IMR-90 (cell line): Measurements from ENCODE around the gene DIO1.

ENCODE experiments used
- CTCF ChIP-seq: conservative IDR thresholded peaks from 2 replicates; pipeline ENCODE4 v1.5.1; 2012; ENCODE audit warnings: mild to moderate bottlenecking, low read depth, low read length, improper control_type of control experiment
- MAFK ChIP-seq: IDR thresholded peaks from 2 replicates; pipeline ENCODE4 v1.6.1; 2012; ENCODE audit warnings: low read depth, low read length, improper control_type of control experiment
- POLR2A ChIP-seq: IDR thresholded peaks from 2 replicates; pipeline ENCODE4 v1.6.1; 2012; ENCODE audit warnings: mild to moderate bottlenecking, low read depth, low read length

DNA sequence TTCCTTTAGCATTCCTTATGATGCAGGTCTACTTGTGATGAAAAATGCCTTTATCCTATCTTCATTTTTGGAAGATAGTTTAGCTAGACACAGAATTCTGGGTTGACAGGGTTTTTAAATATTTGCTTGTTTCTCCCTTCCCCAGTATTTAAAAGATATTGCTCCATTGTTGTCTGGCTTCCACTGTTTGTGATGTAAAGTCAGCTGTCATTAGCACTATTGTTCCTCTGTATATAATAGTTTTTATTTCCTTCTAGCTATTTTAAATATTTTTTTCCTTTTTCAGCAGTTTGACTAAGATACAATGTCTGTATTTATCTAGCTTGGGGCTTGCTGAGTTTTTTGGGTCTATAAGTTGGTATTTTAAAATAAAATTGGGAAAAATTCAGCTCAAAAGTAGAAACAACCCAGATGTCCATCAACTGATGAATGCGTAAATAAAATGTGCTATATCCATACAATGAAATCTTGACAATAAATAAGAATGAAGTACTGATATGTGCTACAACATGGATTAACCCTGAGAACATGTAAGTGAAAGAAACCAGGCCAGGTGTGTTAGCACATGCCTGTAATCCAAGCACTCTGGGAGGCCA lies 40.3 kb downstream of the DIO1 start:
- no peak for TF ChIP-seq POLR2A
- TF ChIP-seq CTCF = no peak
- no peak for TF ChIP-seq MAFK
